WERI-Rb-1 (cell line): ENCODE data around the gene SLC7A7.

Experiments used
- DNase-seq: peaks from one replicate; pipeline ENCODE4 v3.0.0-alpha.2; 2020
- H3K27ac ChIP-seq: fragments of 250-450 bp; sonication (Bioruptor Pico); 2 replicates; pipeline ENCODE4 v1.5.1; 2020; ENCODE audit warnings: mild to moderate bottlenecking, moderate library complexity
- H3K27me3 ChIP-seq: fragments of 250-450 bp; sonication (Bioruptor Pico); 2 replicates; pipeline ENCODE4 v1.5.1; 2021; ENCODE audit warnings: mild to moderate bottlenecking, low read depth, moderate library complexity; ENCODE audit not compliant: insufficient read depth, severe bottlenecking
- H3K36me3 ChIP-seq: fragments of 250-450 bp; sonication (Bioruptor Pico); 2 replicates; pipeline ENCODE4 v1.5.1; 2020; ENCODE audit warnings: mild to moderate bottlenecking, moderate library complexity
- H3K4me3 ChIP-seq: 2 replicates; pipeline ENCODE4 v1.5.1; 2011; ENCODE audit warnings: low read depth, mild to moderate bottlenecking, control low read depth, low read length
- H3K9me3 ChIP-seq: fragments of 250-450 bp; sonication (Bioruptor Pico); 2 replicates; pipeline ENCODE4 v1.5.1; 2021; ENCODE audit warnings: mild to moderate bottlenecking, moderate library complexity; ENCODE audit not compliant: severe bottlenecking
- TF ChIP-seq, protein P1 (sequence below): IDR thresholded peaks from 2 replicates; pipeline ENCODE4 v1.5.1; 2011; ENCODE audit warnings: low read depth, mild to moderate bottlenecking, control low read depth, inconsistent platforms, low read length

Gene SLC7A7

DNA sequence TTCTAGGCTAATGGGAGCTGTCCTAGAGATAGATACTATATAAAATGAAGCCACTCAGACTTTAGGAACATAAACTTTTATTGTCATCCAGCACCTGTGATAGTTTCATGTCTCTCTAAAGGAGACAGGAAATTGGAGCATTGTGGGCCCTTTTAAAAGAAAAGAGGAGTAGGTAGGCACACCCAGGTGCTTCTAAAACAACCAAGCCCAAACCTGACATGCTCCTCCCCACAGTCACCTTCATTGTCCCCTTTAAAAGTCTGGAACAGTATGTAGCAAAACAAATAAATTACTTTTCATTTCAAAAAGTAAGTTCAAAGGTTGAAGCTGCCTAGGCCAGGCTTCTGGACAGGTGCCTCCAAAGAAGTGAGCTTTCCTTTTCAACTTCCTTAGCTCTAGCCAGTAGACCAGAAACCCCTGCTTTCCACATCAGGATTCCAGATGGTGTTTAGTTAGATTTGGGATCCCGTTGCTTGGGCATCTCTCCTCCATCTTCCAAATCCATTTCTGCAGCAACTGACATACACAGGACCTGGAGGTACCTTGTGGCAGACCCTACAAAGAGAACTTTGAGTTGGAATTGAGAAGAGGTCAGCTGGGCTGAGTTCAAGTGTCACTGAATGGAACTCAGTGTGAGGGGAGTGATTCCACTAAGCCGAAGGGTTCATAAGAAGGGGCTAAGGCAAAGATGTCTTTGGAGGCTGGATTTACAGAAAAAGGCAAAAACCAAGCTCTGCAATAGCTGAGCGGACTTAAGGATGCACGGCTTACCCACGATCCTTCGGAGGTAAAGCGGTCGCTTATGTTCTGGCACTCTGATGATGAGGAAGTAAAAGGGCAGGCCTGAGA lies 41.8 kb downstream of the SLC7A7 start:
- no peak overlapping the region for H3K4me3 ChIP-seq
- peaks cover 32% of the 10 kb centered on the region for H3K36me3 ChIP-seq
- TF ChIP-seq, protein P1, sequence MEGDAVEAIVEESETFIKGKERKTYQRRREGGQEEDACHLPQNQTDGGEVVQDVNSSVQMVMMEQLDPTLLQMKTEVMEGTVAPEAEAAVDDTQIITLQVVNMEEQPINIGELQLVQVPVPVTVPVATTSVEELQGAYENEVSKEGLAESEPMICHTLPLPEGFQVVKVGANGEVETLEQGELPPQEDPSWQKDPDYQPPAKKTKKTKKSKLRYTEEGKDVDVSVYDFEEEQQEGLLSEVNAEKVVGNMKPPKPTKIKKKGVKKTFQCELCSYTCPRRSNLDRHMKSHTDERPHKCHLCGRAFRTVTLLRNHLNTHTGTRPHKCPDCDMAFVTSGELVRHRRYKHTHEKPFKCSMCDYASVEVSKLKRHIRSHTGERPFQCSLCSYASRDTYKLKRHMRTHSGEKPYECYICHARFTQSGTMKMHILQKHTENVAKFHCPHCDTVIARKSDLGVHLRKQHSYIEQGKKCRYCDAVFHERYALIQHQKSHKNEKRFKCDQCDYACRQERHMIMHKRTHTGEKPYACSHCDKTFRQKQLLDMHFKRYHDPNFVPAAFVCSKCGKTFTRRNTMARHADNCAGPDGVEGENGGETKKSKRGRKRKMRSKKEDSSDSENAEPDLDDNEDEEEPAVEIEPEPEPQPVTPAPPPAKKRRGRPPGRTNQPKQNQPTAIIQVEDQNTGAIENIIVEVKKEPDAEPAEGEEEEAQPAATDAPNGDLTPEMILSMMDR, result no peak
- no peak for DNase-seq
- no peak overlapping the region for H3K27ac ChIP-seq
- no peaks in the 10 kb centered on the region for H3K27me3 ChIP-seq
- no peaks in the 10 kb centered on the region for H3K9me3 ChIP-seq

DNA sequence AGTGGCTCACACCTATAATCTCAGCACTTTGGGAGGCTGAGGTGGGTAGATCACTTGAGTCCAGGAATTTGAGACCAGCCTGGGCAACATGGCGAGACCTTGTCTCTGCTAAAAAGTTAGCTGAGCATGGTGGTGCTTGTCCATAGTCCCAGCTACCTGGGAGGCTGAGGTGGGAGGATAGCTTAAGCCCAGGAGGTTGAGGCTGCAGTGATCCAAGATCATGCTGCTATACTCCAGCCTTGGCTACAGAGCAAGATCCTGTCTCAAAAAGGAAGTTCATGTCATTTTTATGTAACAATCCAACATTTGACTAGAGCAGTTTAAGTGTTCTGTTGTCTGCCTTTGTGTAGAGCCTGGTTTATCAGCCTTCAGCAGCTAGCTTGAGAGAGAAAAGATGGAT lies 42.5 kb downstream of the SLC7A7 start:
- H3K36me3 ChIP-seq, result peaks cover 38% of the 10 kb centered on the region
- TF ChIP-seq, protein P1, result no peak
- no peak overlapping the region for H3K27ac ChIP-seq
- no peak overlapping the region for H3K4me3 ChIP-seq
- no peak for DNase-seq
- H3K27me3 ChIP-seq, result no peaks in the 10 kb centered on the region
- no peaks in the 10 kb centered on the region for H3K9me3 ChIP-seq

DNA sequence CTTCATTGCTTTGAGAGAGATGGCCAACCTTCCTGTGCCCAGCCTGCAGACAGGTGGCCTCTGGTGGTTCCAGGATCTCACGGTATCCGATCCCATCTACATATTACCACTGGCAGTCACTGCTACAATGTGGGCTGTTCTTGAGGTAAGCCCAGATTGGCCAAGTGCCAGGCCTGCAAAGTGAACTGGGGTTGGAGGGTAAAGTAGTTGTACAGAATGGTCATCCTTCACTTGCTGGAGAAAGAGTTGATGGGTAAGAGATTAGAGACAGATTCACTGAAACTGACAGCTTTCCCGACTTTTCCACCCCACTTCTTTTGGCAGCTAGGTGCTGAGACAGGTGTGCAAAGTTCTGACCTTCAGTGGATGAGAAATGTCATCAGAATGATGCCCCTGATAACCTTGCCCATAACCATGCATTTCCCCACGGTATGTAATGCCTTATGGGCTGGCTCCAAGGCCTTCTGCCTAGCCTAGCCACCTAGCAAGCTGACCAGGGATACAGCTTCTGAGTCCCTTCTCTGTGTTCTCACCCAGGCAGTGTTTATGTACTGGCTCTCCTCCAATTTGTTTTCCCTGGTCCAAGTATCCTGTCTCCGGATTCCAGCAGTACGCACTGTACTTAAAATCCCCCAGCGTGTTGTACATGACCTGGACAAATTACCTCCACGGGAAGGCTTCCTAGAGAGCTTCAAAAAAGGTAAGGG lies 44.6 kb downstream of the SLC7A7 start:
- no peak for DNase-seq
- no peak overlapping the region for H3K4me3 ChIP-seq
- no peaks in the 10 kb centered on the region for H3K27me3 ChIP-seq
- no peaks in the 10 kb centered on the region for H3K9me3 ChIP-seq
- TF ChIP-seq, protein P1, result no peak
- H3K27ac ChIP-seq, result no peak overlapping the region
- peaks cover 43% of the 10 kb centered on the region for H3K36me3 ChIP-seq

DNA sequence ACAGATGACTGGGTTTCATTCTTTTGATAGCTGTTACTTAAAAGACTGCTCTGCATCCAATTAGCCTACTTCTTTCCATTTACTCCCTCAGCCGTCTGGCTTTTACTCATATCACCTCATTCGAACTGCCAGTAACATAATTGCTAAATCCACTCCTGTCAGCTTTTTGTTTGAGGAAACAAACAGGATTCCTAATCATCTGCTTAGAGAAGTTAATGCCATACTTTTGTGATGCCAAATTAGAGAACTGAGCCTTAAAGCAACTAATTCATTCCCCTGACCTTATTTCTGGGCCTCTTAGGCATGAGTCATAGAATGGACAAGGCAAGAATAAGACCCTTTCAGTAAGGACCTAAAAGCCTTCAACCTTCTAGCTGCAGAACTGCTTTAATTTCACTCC lies 45.9 kb downstream of the SLC7A7 start:
- H3K27me3 ChIP-seq, result no peaks in the 10 kb centered on the region
- peaks cover 43% of the 10 kb centered on the region for H3K36me3 ChIP-seq
- no peak overlapping the region for H3K27ac ChIP-seq
- H3K4me3 ChIP-seq, result no peak overlapping the region
- TF ChIP-seq, protein P1, result no peak
- no peaks in the 10 kb centered on the region for H3K9me3 ChIP-seq
- DNase-seq, result no peak

DNA sequence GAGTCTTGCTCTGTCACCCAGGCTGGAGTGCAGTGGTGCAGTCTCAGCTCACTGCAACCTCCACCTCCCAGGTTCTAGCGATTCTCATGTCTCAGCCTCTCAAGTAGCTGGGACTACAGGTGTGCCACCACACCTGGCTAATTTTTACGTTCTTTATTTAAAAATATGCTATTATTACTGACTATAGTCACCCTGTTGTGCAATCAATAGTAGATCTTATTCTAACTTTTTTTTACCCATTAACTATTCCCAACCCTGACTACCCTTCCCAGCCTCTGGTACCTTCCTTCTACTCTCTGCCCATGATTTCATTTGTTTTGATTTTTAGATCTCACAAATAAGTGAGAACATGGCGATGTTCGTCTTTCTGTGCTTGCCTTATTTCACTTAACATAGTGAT lies 46.3 kb downstream of the SLC7A7 start:
- Histone ChIP-seq H3K9me3 (no peaks in the 10 kb centered on the region), H3K4me3 (no peak overlapping the region), H3K36me3 (peaks cover 43% of the 10 kb centered on the region), H3K27me3 (no peaks in the 10 kb centered on the region), H3K27ac (no peak overlapping the region)
- TF ChIP-seq, protein P1, result no peak
- DNase-seq, result no peak

DNA sequence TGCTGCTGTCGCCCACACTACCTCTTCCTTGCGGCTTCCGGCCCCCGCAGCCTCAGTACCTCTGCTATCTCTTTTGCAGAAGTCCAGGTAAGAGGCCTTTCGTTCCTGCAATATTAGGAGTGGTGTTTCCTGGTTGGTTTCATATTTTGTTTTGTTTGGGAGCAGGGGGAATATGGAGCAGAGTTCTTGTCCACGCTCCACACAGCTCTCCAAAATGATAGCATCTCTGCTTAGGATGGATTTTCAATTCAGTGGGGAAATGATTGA lies 48.0 kb downstream of the SLC7A7 start:
- Histone ChIP-seq H3K27ac (no peak overlapping the region), H3K4me3 (peak overlapping the region; percentile 67), H3K27me3 (no peaks in the 10 kb centered on the region), H3K36me3 (peaks cover 38% of the 10 kb centered on the region), H3K9me3 (no peaks in the 10 kb centered on the region)
- no peak for DNase-seq
- TF ChIP-seq, protein P1, result no peak
